Measurements from ENCODE around the gene REXO4. TPM values are rescaled to one million over a fixed set of nuclear protein-coding genes. Genes with fewer than 3 reads are reported as not detected.

REXO4 gene
- total and polyA plus RNA-seq, 2 of the 13 experiments (the other 11 are each of a cell fraction or from before 2014, with no cell fraction given) = 18.5 to 30.4 TPM

GRCh38 chr9:133359399-133360175 is 58.2 kb downstream of the REXO4 start (continued):
- peak; percentile 89 for TF ChIP-seq AGO2 (optimal IDR thresholded peaks at IDR 0.05; ENCODE audit: low read depth, low read length)
- TF ChIP-seq GABPB1 (CRISPR knock-in tag; IDR thresholded peaks at IDR 0.05) = peak; percentile 34; the same call in 1 of the 2 replicates
- no peak for TF ChIP-seq SMARCC2 (IDR thresholded peaks at IDR 0.05)
- TF ChIP-seq SALL1 (CRISPR knock-in tag; IDR thresholded peaks at IDR 0.05) = peak; percentile 45; the same call in 1 of the 2 replicates
- TF ChIP-seq POLR2AphosphoS2 (IDR thresholded peaks at IDR 0.05; ENCODE audit: low read depth, low read length) = 0 out of 2 replicates have a peak, but pooled peaks have one; percentile 54
- no peak for TF ChIP-seq LCORL (IDR thresholded peaks at IDR 0.05)
- TF ChIP-seq LCORL (CRISPR knock-in tag; IDR thresholded peaks at IDR 0.05) = 0 out of 2 replicates have a peak, but pooled peaks have one; percentile 8
- peak; percentile 85 for TF ChIP-seq STAG1 (CRISPR knock-in tag; IDR thresholded peaks at IDR 0.05)
- TF ChIP-seq KLF12 (CRISPR knock-in tag; IDR thresholded peaks at IDR 0.05; ENCODE audit: borderline replicate concordance) = peak; percentile 97; the same call in 1 of the 2 replicates
- peak; percentile 45 for TF ChIP-seq ARID4A (CRISPR knock-in tag; IDR thresholded peaks at IDR 0.05; ENCODE audit: borderline replicate concordance)
- TF ChIP-seq ZBTB2 (CRISPR knock-in tag; IDR thresholded peaks at IDR 0.05; ENCODE audit: low read depth) = no peak
- peak; percentile 40; the same call in 1 of the 2 replicates for TF ChIP-seq RBFOX2 (IDR thresholded peaks at IDR 0.05; ENCODE audit: low read depth, low read length)
- peak; percentile 74; the same call in 1 of the 2 replicates for TF ChIP-seq SP5 (CRISPR knock-in tag; IDR thresholded peaks at IDR 0.05; ENCODE audit: borderline replicate concordance, low read depth)
- no peak; a peak in 1 of 4 replicates for TF ChIP-seq HMGXB4 (CRISPR knock-in tag; IDR thresholded peaks at IDR 0.05; ENCODE audit: borderline replicate concordance in 1 of 2, low read depth in 1 of 2)
- TF ChIP-seq TOE1 (CRISPR knock-in tag; IDR thresholded peaks at IDR 0.05) = no peak
- TF ChIP-seq MYC (CRISPR knock-in tag; IDR thresholded peaks at IDR 0.05; ENCODE audit: borderline replicate concordance) = peak; percentile 44; the same call in 1 of the 2 replicates
- no peak for TF ChIP-seq FOXK1 (CRISPR knock-in tag; IDR thresholded peaks at IDR 0.05; ENCODE audit: borderline replicate concordance, low read depth)
- 0 out of 2 replicates have a peak, but pooled peaks have one; percentile 17 for TF ChIP-seq MXD4 (CRISPR knock-in tag; IDR thresholded peaks at IDR 0.05)
